GM12878 (cell line): ENCODE data around the gene ARL5C. TPM values are rescaled to one million over a fixed set of nuclear protein-coding genes. Genes with fewer than 3 reads are reported as not detected.

Experiments
- ATAC-seq: fragments of 200-7000 bp; cut with Tn5 transposase; 3 replicates; pipeline ENCODE4 v1.9.1; 2020; ENCODE audit warnings: mild to moderate bottlenecking, moderate library complexity
- BruUV-seq: library from RNA; stranded (reverse); fragments of 400-500 nt; replicated peaks from 2 replicates; lab custom pipeline; 2021; lab: Mats Ljungman, UMichigan
- CTCF ChIA-PET: fragments of 300-600 bp; sonication (Branson Sonifier 250); formaldehyde crosslinking; extraction: SDS; loops from one replicate; lab custom pipeline; 2021; ENCODE audit warnings: inconsistent platforms; lab: Yijun Ruan, JAX
- POLR2A ChIA-PET: fragments of 350-600 bp; formaldehyde crosslinking; extraction: SDS; loops from one replicate; lab custom pipeline; 2021; ENCODE audit warnings: inconsistent platforms; lab: Charles Lee
- RAD21 ChIA-PET: fragments of 300-600 bp; sonication (Branson Sonifier 250); formaldehyde crosslinking; loops from one replicate; lab custom pipeline; 2023; ENCODE audit warnings: antibody characterized with exemption; ENCODE audit not compliant: unreplicated experiment; lab: Charles Lee
- SMC1A ChIA-PET: fragments of 300-600 bp; sonication (Branson Sonifier 250); formaldehyde crosslinking; loops from one replicate; lab custom pipeline; 2023; ENCODE audit not compliant: unreplicated experiment, uncharacterized antibody; lab: Charles Lee
- DNase-seq: peaks from one replicate; pipeline ENCODE4 v3.0.0-alpha.2; 2011; ENCODE audit warnings: low read depth, low spot score
- FAIRE-seq: peaks from 3 replicates; lab custom pipeline; 2011; peaks lifted over from hg19 to GRCh38; lab: Jason Lieb, UNC
- H2AFZ ChIP-seq: 2 replicates; pipeline ENCODE4 v1.6.0; 2011; ENCODE audit warnings: low read depth, low read length, control low read depth; ENCODE audit not compliant: control insufficient read depth
- H3K27ac ChIP-seq: 2 replicates; pipeline ENCODE4 v1.5.1; 2011; ENCODE audit warnings: control low read depth; ENCODE audit not compliant: control insufficient read depth, insufficient read depth
- H3K27me3 ChIP-seq, 2 experiments: replicated peaks in 1 of 2; 2 replicates each; pipeline versions ENCODE4 v1.6.0 to v1.6.1; 2011; ENCODE audit warnings: low read length in 1 of 2; ENCODE audit not compliant: control insufficient read depth in 2 of 2, insufficient read depth in 2 of 2
- H3K36me3 ChIP-seq, 2 experiments: 2 replicates each; pipeline ENCODE4 v1.5.1; 2011; ENCODE audit warnings: low read length in 1 of 2; ENCODE audit not compliant: control insufficient read depth in 2 of 2, insufficient read depth in 2 of 2
- H3K4me1 ChIP-seq: 2 replicates; pipeline ENCODE4 v1.6.1; 2011; ENCODE audit warnings: mild to moderate bottlenecking, low read length, moderate library complexity, mixed read lengths; ENCODE audit not compliant: control insufficient read depth, insufficient read depth
- H3K4me2 ChIP-seq: 2 replicates; pipeline ENCODE4 v1.6.0; 2011; ENCODE audit warnings: control low read depth; ENCODE audit not compliant: control insufficient read depth, insufficient read depth
- H3K4me3 ChIP-seq: fragments of 200-600 bp; sonication (generic); 2 replicates; pipeline ENCODE4 v1.5.1; 2016
- H3K79me2 ChIP-seq: 2 replicates; pipeline ENCODE4 v1.6.0; 2011; ENCODE audit warnings: low read length; ENCODE audit not compliant: control insufficient read depth, insufficient read depth
- H3K9ac ChIP-seq: 2 replicates; pipeline ENCODE4 v1.8.0; 2011; ENCODE audit warnings: low read length, control low read depth, mixed read lengths; ENCODE audit not compliant: control insufficient read depth, insufficient read depth
- H3K9me3 ChIP-seq: replicated peaks from 3 replicates; pipeline ENCODE4 v1.5.1; 2011; ENCODE audit warnings: mild to moderate bottlenecking, low read length; ENCODE audit not compliant: control insufficient read depth, insufficient read depth
- H4K20me1 ChIP-seq: 2 replicates; pipeline ENCODE4 v1.6.0; 2011; ENCODE audit not compliant: control insufficient read depth, insufficient read depth
- BRCA1 ChIP-seq: IDR thresholded peaks from 2 replicates; pipeline ENCODE4 v1.6.1; 2011; ENCODE audit warnings: low read depth, low read length, improper control_type of control experiment
- EZH2 ChIP-seq: IDR thresholded peaks from 2 replicates; pipeline ENCODE4 v1.6.1; 2012; ENCODE audit warnings: low read depth, mild to moderate bottlenecking, control low read depth, inconsistent platforms, low read length, borderline replicate concordance; ENCODE audit not compliant: control insufficient read depth
- KLF5 ChIP-seq: fragments of 450-650 bp; IDR thresholded peaks from 2 replicates; pipeline ENCODE4 v1.6.1; 2014; ENCODE audit warnings: mild to moderate bottlenecking; ENCODE audit not compliant: partially characterized antibody
- NFXL1 ChIP-seq: fragments of 450-650 bp; IDR thresholded peaks from 2 replicates; pipeline ENCODE4 v1.6.1; 2017; ENCODE audit warnings: antibody characterized with exemption, mild to moderate bottlenecking, borderline replicate concordance
- POLR2A ChIP-seq: IDR thresholded peaks from 2 replicates; pipeline ENCODE4 v1.6.1; 2011; ENCODE audit warnings: low read depth, mild to moderate bottlenecking, low read length
- POLR2AphosphoS5 ChIP-seq: IDR thresholded peaks from 2 replicates; pipeline ENCODE4 v1.6.1; 2011; ENCODE audit warnings: mild to moderate bottlenecking, low read length, inconsistent platforms
- SKIL ChIP-seq: fragments of 450-650 bp; IDR thresholded peaks from 2 replicates; pipeline ENCODE4 v1.6.1; 2017; ENCODE audit warnings: mild to moderate bottlenecking, low read depth, inconsistent platforms; ENCODE audit not compliant: poor library complexity, severe bottlenecking
- SMARCA5 ChIP-seq: fragments of 450-650 bp; IDR thresholded peaks from 2 replicates; pipeline ENCODE4 v1.6.1; 2017; ENCODE audit warnings: mild to moderate bottlenecking
- WRNIP1 ChIP-seq: IDR thresholded peaks from 2 replicates; pipeline ENCODE4 v1.6.1; 2011; ENCODE audit warnings: low read depth, low read length, improper control_type of control experiment, borderline replicate concordance
- YY1 ChIP-seq: IDR thresholded peaks from 2 replicates; pipeline ENCODE4 v1.6.1; 2011; ENCODE audit warnings: low read depth, mild to moderate bottlenecking, low read length
- ZSCAN29 ChIP-seq: fragments of 450-650 bp; IDR thresholded peaks from 2 replicates; pipeline ENCODE4 v1.6.1; 2017; ENCODE audit warnings: mild to moderate bottlenecking, moderate library complexity
- ZZZ3 ChIP-seq: IDR thresholded peaks from 2 replicates; pipeline ENCODE4 v1.6.1; 2011; ENCODE audit warnings: low read depth; ENCODE audit not compliant: control insufficient read depth, insufficient read length
- WGBS: methylation state at CpG from one replicate; pipeline ENCODE4 v1.1.6; 2016; ENCODE audit warnings: low lambda C conversion rate; ENCODE audit not compliant: insufficient replicate concordance, insufficient coverage; ENCODE audit errors: missing lambda C conversion rate; 5-methylcytosine and 5-hydroxymethylcytosine counted together
- in situ Hi-C: fragments of 300-500 bp; cut with MboI; formaldehyde crosslinking; loops from 9 replicates; pipeline ENCODE4 v1.14.3; 2018; ENCODE audit warnings: mixed read lengths
- intact Hi-C: fragments of 100-400 bp; cut with micrococcal nuclease; formaldehyde crosslinking; loops from one replicate; pipeline ENCODE4 v1.14.2; 2022; ENCODE audit not compliant: unreplicated experiment
- polyA plus RNA-seq, 11 experiments: library from polyadenylated mRNA; depleted of rRNA in 4 of 11; unstranded in 6 of 11; stranded (reverse) in 5 of 11; fragments of >200 nt; fragmentation: Nextera tagmentation in 4 of 11; fragmentation: Illumina TruSeq in 1 of 11; extraction: Ambion mirVana in 4 of 11; extraction: Trizol in 1 of 11; gene quantifications; 1 replicate in 1 of 11; 2 replicates in 10 of 11; pipeline versions ENCODE4 v1.2.1 to v1.2.3, GENCODE V29; 2011 to 2016; ENCODE audit warnings: inconsistent platforms in 2 of 11, missing spikeins in 2 of 11, low read depth in 1 of 11
- total RNA-seq, 4 experiments: library from RNA; depleted of rRNA in 3 of 4; stranded (reverse); fragments of >200 nt in 3 of 4; fragmentation: Illumina TruSeq in 1 of 4; extraction: Trizol in 1 of 4; gene quantifications; 2 replicates each; pipeline versions ENCODE4 v1.2.1 to v1.2.3, GENCODE V29; 2013 to 2021
- TF ChIP-seq, protein P1 (sequence below): fragments of 150-350 bp; IDR thresholded peaks from 2 replicates; pipeline ENCODE4 v1.6.1; 2014; ENCODE audit warnings: mild to moderate bottlenecking, low read depth, low read length

ARL5C gene
- total and polyA plus RNA-seq, 10 of the 15 experiments (the other 5 are each of a cell fraction or from before 2014, with no cell fraction given): not detected

GRCh38 chr17:39195568-39196160 is 29.7 kb upstream of the ARL5C start:
- no TSS peak for BruUV-seq
- Histone ChIP-seq H3K4me1 (peaks cover 14% of the 10 kb centered on the region), H3K4me2 (peak overlapping the region; percentile 97), H3K4me3 (peak overlapping the region; percentile 98), H3K9ac (peak overlapping the region; percentile 0; the same call in 1 of the 2 replicates), H4K20me1 (no peaks in the 10 kb centered on the region), H3K36me3 (peaks cover 0 to 6% of the 10 kb centered on the region in 2 experiments; a peak in 2 of 4 replicates), H3K9me3 (no peaks in the 10 kb centered on the region), H3K27ac (peak overlapping the region; percentile 37), H2AFZ (no peak overlapping the region), H3K27me3 (no peaks in the 10 kb centered on the region), H3K79me2 (peaks cover 16% of the 10 kb centered on the region)
- WGBS: 22% methylated on average over 8 of the region's 8 CpGs
- ATAC-seq (peak; percentile 23), DNase-seq (no peak), FAIRE-seq (no peak)
- RAD21 ChIA-PET: interaction anchor here (1.0 to 1.4 kb wide), 5 partner anchors 11 to 49 kb away, joined by 3 to 6 read pairs (median 5); no protein-coding TSS in a partner anchor
- CTCF ChIA-PET: interaction anchor here (0.9 to 2.5 kb wide), 8 partner anchors 11 to 49 kb away, joined by 3 to 20 read pairs (median 8); no protein-coding TSS in a partner anchor
- TF ChIP-seq YY1 (no peak), KLF5 (no peak), SKIL (no peak), BRCA1 (no peak), WRNIP1 (no peak), SMARCA5 (no peak), NFXL1 (no peak), POLR2AphosphoS5 (no peak), ZZZ3 (no peak), POLR2A (no peak), ZSCAN29 (no peak), EZH2 (no peak)
- TF ChIP-seq, protein P1, sequence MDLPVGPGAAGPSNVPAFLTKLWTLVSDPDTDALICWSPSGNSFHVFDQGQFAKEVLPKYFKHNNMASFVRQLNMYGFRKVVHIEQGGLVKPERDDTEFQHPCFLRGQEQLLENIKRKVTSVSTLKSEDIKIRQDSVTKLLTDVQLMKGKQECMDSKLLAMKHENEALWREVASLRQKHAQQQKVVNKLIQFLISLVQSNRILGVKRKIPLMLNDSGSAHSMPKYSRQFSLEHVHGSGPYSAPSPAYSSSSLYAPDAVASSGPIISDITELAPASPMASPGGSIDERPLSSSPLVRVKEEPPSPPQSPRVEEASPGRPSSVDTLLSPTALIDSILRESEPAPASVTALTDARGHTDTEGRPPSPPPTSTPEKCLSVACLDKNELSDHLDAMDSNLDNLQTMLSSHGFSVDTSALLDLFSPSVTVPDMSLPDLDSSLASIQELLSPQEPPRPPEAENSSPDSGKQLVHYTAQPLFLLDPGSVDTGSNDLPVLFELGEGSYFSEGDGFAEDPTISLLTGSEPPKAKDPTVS: no peak
- POLR2A ChIA-PET: interaction anchor here (1.5 to 2.0 kb wide), 2 partner anchors 11 to 14 kb away, joined by 3 to 9 read pairs; no protein-coding TSS in a partner anchor
- intact Hi-C loops (no loop called here), in situ Hi-C loops (no loop called here)
- SMC1A ChIA-PET: interaction anchor here (0.7 to 1.3 kb wide), 6 partner anchors 9 to 213 kb away, joined by 3 to 6 read pairs (median 3); no protein-coding TSS in a partner anchor
